Endothelial cell of umbilical vein (primary cell): ENCODE results near the gene PON1. TPM values are rescaled to one million over a fixed set of nuclear protein-coding genes. Genes with fewer than 3 reads are reported as not detected.

ENCODE experiments used
- BruUV-seq: library from RNA; stranded (reverse); fragments of 400-500 nt; replicated peaks from 2 replicates; lab custom pipeline; 2021; lab: Mats Ljungman, UMichigan
- CTCF ChIA-PET: fragments of 300-600, 350-600 bp; sonication (Branson Sonifier 250); formaldehyde crosslinking; loops from one replicate; lab custom pipeline; 2021; ENCODE audit warnings: antibody characterized with exemption, inconsistent platforms; lab: Charles Lee
- POLR2A ChIA-PET: fragments of 300-600, 350-600 bp; sonication (Branson Sonifier 250); formaldehyde crosslinking; loops from one replicate; lab custom pipeline; 2021; ENCODE audit warnings: antibody characterized with exemption, inconsistent platforms; lab: Charles Lee
- DNase-seq: peaks from one replicate; pipeline ENCODE4 v3.0.0-alpha.2; 2011; ENCODE audit warnings: low read depth, low spot score
- FAIRE-seq: peaks from 2 replicates; lab custom pipeline; 2011; peaks lifted over from hg19 to GRCh38; lab: Jason Lieb, UNC
- H2AFZ ChIP-seq: 2 replicates; pipeline ENCODE4 v1.6.0; 2012; ENCODE audit warnings: low read depth, low read length, control low read depth, inconsistent platforms
- H3K27ac ChIP-seq: 2 replicates; pipeline ENCODE4 v1.5.1; 2011; ENCODE audit warnings: low read depth, mild to moderate bottlenecking, control low read depth, low read length, moderate library complexity; ENCODE audit not compliant: insufficient read depth
- H3K27me3 ChIP-seq, 2 experiments: 2 replicates each; pipeline versions ENCODE4 v1.6.0 to v1.6.1; 2011; ENCODE audit warnings: low read length in 2 of 2, mixed read lengths in 1 of 2; ENCODE audit not compliant: control insufficient read depth in 2 of 2, insufficient read depth in 2 of 2
- H3K36me3 ChIP-seq, 2 experiments: 2 replicates in 1 of 2; 3 replicates in 1 of 2; pipeline ENCODE4 v1.5.1; 2011; ENCODE audit warnings: low read length in 2 of 2, mild to moderate bottlenecking in 1 of 2, moderate library complexity in 1 of 2; ENCODE audit not compliant: control insufficient read depth in 2 of 2, insufficient read depth in 2 of 2; ENCODE audit errors: extremely low read depth in 1 of 2
- H3K4me1 ChIP-seq: 3 replicates; pipeline ENCODE4 v1.5.1; 2011; ENCODE audit warnings: mild to moderate bottlenecking, low read length; ENCODE audit not compliant: control insufficient read depth, insufficient read depth; ENCODE audit errors: extremely low read depth
- H3K4me2 ChIP-seq: 2 replicates; pipeline ENCODE4 v1.6.1; 2011; ENCODE audit warnings: low read length, control low read depth, mixed read lengths; ENCODE audit not compliant: insufficient read depth
- H3K4me3 ChIP-seq, 3 experiments: fragments of 200-600 bp in 1 of 3; sonication (generic), shearing (Covaris generic) in 1 of 3; replicated peaks in 1 of 3; 2 replicates each; pipeline ENCODE4 v1.5.1; 2011 to 2016; ENCODE audit warnings: control low read depth in 3 of 3, low read length in 3 of 3, mild to moderate bottlenecking in 2 of 3, inconsistent platforms in 1 of 3, low read depth in 1 of 3, moderate library complexity in 1 of 3; ENCODE audit not compliant: insufficient read depth in 1 of 3
- H3K79me2 ChIP-seq: 2 replicates; pipeline ENCODE4 v1.6.0; 2012; ENCODE audit warnings: low read length, inconsistent platforms; ENCODE audit not compliant: control insufficient read depth, insufficient read depth
- H3K9ac ChIP-seq: replicated peaks from 2 replicates; pipeline ENCODE3; 2011; ENCODE audit warnings: low read length, control low read depth; ENCODE audit not compliant: insufficient read depth; ENCODE audit errors: extremely low read depth
- H3K9me1 ChIP-seq: replicated peaks from 3 replicates; pipeline ENCODE4 v1.6.0; 2011; ENCODE audit warnings: mild to moderate bottlenecking, low read length; ENCODE audit not compliant: control insufficient read depth, insufficient read depth; ENCODE audit errors: extremely low read depth
- H3K9me3 ChIP-seq: replicated peaks from 2 replicates; pipeline ENCODE4 v1.5.1; 2012; ENCODE audit warnings: low read length, inconsistent platforms; ENCODE audit not compliant: control insufficient read depth, insufficient read depth
- H4K20me1 ChIP-seq: replicated peaks from 2 replicates; pipeline ENCODE3; 2011; ENCODE audit warnings: mild to moderate bottlenecking, low read length; ENCODE audit not compliant: control insufficient read depth, insufficient read depth; ENCODE audit errors: extremely low read depth
- EZH2 ChIP-seq: IDR thresholded peaks from 2 replicates; pipeline ENCODE4 v1.6.1; 2012; ENCODE audit warnings: borderline replicate concordance, low read depth, mild to moderate bottlenecking, moderate library complexity, low read length, inconsistent platforms; ENCODE audit not compliant: severe bottlenecking
- FOS ChIP-seq: IDR thresholded peaks from 2 replicates; pipeline ENCODE4 v1.6.1; 2011; ENCODE audit warnings: mild to moderate bottlenecking, low read length, moderate library complexity, borderline replicate concordance; ENCODE audit not compliant: insufficient read depth
- GATA2 ChIP-seq: IDR thresholded peaks from 2 replicates; pipeline ENCODE4 v1.7.0; 2011; ENCODE audit warnings: low read depth, mild to moderate bottlenecking, moderate library complexity, mixed read lengths, low read length; ENCODE audit not compliant: insufficient read length, insufficient read depth
- JUN ChIP-seq: IDR thresholded peaks from 2 replicates; pipeline ENCODE4 v1.6.1; 2011; ENCODE audit warnings: borderline replicate concordance, low read depth; ENCODE audit not compliant: insufficient read length, insufficient read depth
- MYC ChIP-seq: IDR thresholded peaks from one replicate; pipeline ENCODE4 v1.6.1; 2011; ENCODE audit warnings: mild to moderate bottlenecking, low read depth, low read length
- POLR2A ChIP-seq: IDR thresholded peaks from 2 replicates; pipeline ENCODE4 v1.6.1; 2012; ENCODE audit warnings: low read depth, mild to moderate bottlenecking, control low read depth, low read length
- POLR2AphosphoS5 ChIP-seq: IDR thresholded peaks from 2 replicates; pipeline ENCODE4 v1.6.1; 2012; ENCODE audit warnings: low read depth, mild to moderate bottlenecking, control low read depth, low read length, moderate library complexity; ENCODE audit not compliant: insufficient read depth
- dilution Hi-C: fragments of 300-500 bp; cut with MboI; formaldehyde crosslinking; loops from one replicate; pipeline ENCODE4 v1.15.0; 2019; ENCODE audit warnings: low sequenced_read_pairs; ENCODE audit not compliant: extremely low pct_ligation_motif_present
- intact Hi-C: fragments of 100-400 bp; cut with micrococcal nuclease; formaldehyde crosslinking; loops from one replicate; pipeline ENCODE4 v1.10.0; 2022
- polyA plus RNA-seq, 4 experiments: library from polyadenylated mRNA; depleted of rRNA in 3 of 4; stranded (reverse) in 3 of 4; unstranded in 1 of 4; fragments of >200 nt; gene quantifications; 2 replicates each; pipeline versions ENCODE4 v1.2.1 to v1.2.3, GENCODE V29; 2011 to 2012; ENCODE audit warnings: missing spikeins in 1 of 4
- total RNA-seq: library from RNA; stranded (reverse); gene quantifications from 2 replicates; pipeline ENCODE4 v1.2.3, GENCODE V29; 2021
- TF ChIP-seq, protein P1 (sequence below): IDR thresholded peaks from 2 replicates; pipeline ENCODE4 v1.6.1; 2011; ENCODE audit not compliant: insufficient read depth, insufficient read length
- TF ChIP-seq, protein P2 (sequence below), 2 donors: IDR thresholded peaks; 1 replicate in 1 of 2; 2 replicates in 1 of 2; pipeline ENCODE4 v1.5.1; 2011; ENCODE audit warnings: low read length in 2 of 2, mild to moderate bottlenecking in 2 of 2, moderate library complexity in 2 of 2, control low read depth in 1 of 2, inconsistent platforms in 1 of 2, low read depth in 1 of 2; ENCODE audit not compliant: insufficient read depth in 1 of 2; ENCODE audit errors: extremely low read depth in 1 of 2

Gene PON1
- total and polyA plus RNA-seq, 2 donors (not counting 3 experiments of a cell fraction or from before 2014, with no cell fraction given): not detected

DNA sequence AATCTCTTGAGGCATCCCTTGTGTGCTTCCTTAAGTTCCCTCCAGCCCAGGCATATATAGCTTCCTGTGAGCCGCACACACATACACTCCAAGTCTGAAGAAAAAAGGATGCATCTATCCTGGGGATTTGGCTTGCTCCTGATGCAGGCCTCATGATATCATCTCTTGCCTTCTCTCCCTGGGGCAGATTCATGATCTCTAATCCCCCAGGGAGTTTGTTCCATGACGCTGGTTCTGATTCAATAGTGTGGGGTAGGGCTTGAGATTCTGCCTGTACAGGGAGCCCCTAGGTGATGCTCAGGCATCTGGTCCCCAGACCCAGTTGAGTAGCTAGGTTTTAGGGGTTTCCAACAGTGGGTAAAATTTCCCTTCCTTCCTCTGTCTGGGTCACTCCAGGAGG, 1.5 kb downstream of the PON1 start:
- Histone ChIP-seq H3K9ac (no peak overlapping the region), H3K27me3 (peaks cover 9 to 10% of the 10 kb centered on the region in 2 experiments), H3K9me1 (no peaks in the 10 kb centered on the region), H3K36me3 (no peaks in the 10 kb centered on the region), H3K4me1 (no peaks in the 10 kb centered on the region), H3K79me2 (no peaks in the 10 kb centered on the region), H2AFZ (no peak overlapping the region), H3K4me2 (no peak overlapping the region), H3K9me3 (no peaks in the 10 kb centered on the region), H3K4me3 (no peak overlapping the region), H4K20me1 (no peaks in the 10 kb centered on the region), H3K27ac (no peak overlapping the region)
- DNase-seq: no peak
- CTCF ChIA-PET: interaction anchor here (1.2 kb wide), 1 partner anchor 14 kb away, joined by 3 read pairs; no protein-coding TSS in a partner anchor
- POLR2A ChIA-PET: no interaction called here
- no peak for FAIRE-seq
- BruUV-seq: no TSS peak
- dilution Hi-C loops (no loop called here), intact Hi-C loops (no loop called here)
- TF ChIP-seq GATA2 (no peak), EZH2 (no peak)
- TF ChIP-seq, protein P1, sequence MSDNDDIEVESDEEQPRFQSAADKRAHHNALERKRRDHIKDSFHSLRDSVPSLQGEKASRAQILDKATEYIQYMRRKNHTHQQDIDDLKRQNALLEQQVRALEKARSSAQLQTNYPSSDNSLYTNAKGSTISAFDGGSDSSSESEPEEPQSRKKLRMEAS: no peak
- TF ChIP-seq, protein P2, sequence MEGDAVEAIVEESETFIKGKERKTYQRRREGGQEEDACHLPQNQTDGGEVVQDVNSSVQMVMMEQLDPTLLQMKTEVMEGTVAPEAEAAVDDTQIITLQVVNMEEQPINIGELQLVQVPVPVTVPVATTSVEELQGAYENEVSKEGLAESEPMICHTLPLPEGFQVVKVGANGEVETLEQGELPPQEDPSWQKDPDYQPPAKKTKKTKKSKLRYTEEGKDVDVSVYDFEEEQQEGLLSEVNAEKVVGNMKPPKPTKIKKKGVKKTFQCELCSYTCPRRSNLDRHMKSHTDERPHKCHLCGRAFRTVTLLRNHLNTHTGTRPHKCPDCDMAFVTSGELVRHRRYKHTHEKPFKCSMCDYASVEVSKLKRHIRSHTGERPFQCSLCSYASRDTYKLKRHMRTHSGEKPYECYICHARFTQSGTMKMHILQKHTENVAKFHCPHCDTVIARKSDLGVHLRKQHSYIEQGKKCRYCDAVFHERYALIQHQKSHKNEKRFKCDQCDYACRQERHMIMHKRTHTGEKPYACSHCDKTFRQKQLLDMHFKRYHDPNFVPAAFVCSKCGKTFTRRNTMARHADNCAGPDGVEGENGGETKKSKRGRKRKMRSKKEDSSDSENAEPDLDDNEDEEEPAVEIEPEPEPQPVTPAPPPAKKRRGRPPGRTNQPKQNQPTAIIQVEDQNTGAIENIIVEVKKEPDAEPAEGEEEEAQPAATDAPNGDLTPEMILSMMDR (IDR thresholded peaks at IDR 0.05; ENCODE audit: extremely low read depth in 1 of 2, insufficient read depth in 1 of 2, low read depth in 1 of 2, low read length in 2 of 2): no peak

DNA sequence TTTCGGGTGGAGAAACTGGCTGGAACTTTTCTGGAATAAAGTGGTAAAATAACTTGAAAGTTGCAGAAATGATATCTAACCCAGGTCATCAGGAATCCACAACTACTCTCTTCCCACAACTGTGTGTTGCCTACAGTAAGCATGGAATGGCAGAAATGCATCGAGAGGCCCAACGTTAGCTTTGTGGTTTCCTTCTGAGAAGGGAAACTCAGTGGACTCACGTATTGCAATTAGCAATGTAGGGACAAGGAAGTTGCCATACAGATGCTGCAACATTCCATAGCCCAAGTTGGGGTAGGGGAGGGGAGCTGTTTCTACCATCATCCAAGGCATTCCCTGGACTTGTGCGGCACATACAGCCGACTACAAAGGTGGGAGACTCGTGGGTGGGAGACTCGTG, 1.9 kb downstream of the PON1 start:
- CTCF ChIA-PET: no interaction called here
- dilution Hi-C loops (no loop called here), intact Hi-C loops (no loop called here)
- no TSS peak for BruUV-seq
- Histone ChIP-seq H4K20me1 (no peaks in the 10 kb centered on the region), H2AFZ (no peak overlapping the region), H3K9ac (no peak overlapping the region), H3K36me3 (no peaks in the 10 kb centered on the region), H3K4me2 (no peak overlapping the region), H3K27me3 (peaks cover 9 to 10% of the 10 kb centered on the region in 2 experiments), H3K9me1 (no peaks in the 10 kb centered on the region), H3K79me2 (no peaks in the 10 kb centered on the region), H3K27ac (no peak overlapping the region), H3K4me1 (no peaks in the 10 kb centered on the region), H3K4me3 (no peak overlapping the region), H3K9me3 (no peaks in the 10 kb centered on the region)
- no peak for TF ChIP-seq GATA2
- TF ChIP-seq, protein P2 (IDR thresholded peaks at IDR 0.05; ENCODE audit: extremely low read depth in 1 of 2, insufficient read depth in 1 of 2, low read depth in 1 of 2, low read length in 2 of 2): no peak
- no peak for TF ChIP-seq POLR2AphosphoS5
- no peak for TF ChIP-seq POLR2A
- TF ChIP-seq FOS: no peak
- TF ChIP-seq EZH2: no peak
- no peak for TF ChIP-seq MYC
- no peak for TF ChIP-seq JUN
- TF ChIP-seq, protein P1: no peak
- POLR2A ChIA-PET: no interaction called here
- FAIRE-seq: no peak
- DNase-seq: no peak
